Left ventricle myocardium inferior (tissue), 1 donor: Measurements from ENCODE around the gene MLF1. TPM values are rescaled to one million over a fixed set of nuclear protein-coding genes. Genes with fewer than 3 reads are reported as not detected.
A peak's percentile ranks its signal among the peaks of the same experiment; 100 is the strongest.

Source experiments
- DNase-seq: peaks from one replicate; pipeline ENCODE4 v3.0.0-alpha.2; 2020
- H3K27ac ChIP-seq: fragments of 200-600 bp; replicated peaks from 2 replicates; pipeline ENCODE4 v1.8.0; 2021
- H3K27me3 ChIP-seq: fragments of 200-600 bp; 2 replicates; pipeline ENCODE4 v1.8.0; 2021; ENCODE audit warnings: low read depth
- H3K36me3 ChIP-seq: fragments of 200-600 bp; 2 replicates; pipeline ENCODE4 v1.8.0; 2021
- H3K4me1 ChIP-seq: fragments of 200-600 bp; 2 replicates; pipeline ENCODE4 v1.8.0; 2021
- H3K4me3 ChIP-seq: fragments of 200-600 bp; 2 replicates; pipeline ENCODE4 v1.8.0; 2021; ENCODE audit warnings: mild to moderate bottlenecking, moderate library complexity
- H3K9me3 ChIP-seq: fragments of 200-600 bp; replicated peaks from 2 replicates; pipeline ENCODE4 v1.8.0; 2021
- intact Hi-C: fragments of 100-400 bp; cut with micrococcal nuclease; formaldehyde crosslinking; loops from one replicate; pipeline ENCODE4 v1.11.0; 2022
- long read RNA-seq: library from polyadenylated mRNA; unstranded; transcript quantifications from one replicate; pipeline ENCODE4 v2.0.0, GENCODE V29; 2021
- total RNA-seq: library from RNA; stranded (reverse); fragmentation: NEBNext Ultra II Directional; extraction: Animal tissue kit (Norgen Biotek cat#: 25700); gene quantifications from one replicate; pipeline ENCODE4 v1.2.1, GENCODE V29; 2021
- TF ChIP-seq, protein P1 (sequence below): fragments of 200-600 bp; IDR thresholded peaks from 2 replicates; pipeline ENCODE4 v1.8.0; 2021; ENCODE audit warnings: antibody characterized with exemption, mild to moderate bottlenecking, borderline replicate concordance
- donor health status: DM: no; HTN: yes; CAD: no; lungs with severe emphysema.

Gene MLF1, protein sequence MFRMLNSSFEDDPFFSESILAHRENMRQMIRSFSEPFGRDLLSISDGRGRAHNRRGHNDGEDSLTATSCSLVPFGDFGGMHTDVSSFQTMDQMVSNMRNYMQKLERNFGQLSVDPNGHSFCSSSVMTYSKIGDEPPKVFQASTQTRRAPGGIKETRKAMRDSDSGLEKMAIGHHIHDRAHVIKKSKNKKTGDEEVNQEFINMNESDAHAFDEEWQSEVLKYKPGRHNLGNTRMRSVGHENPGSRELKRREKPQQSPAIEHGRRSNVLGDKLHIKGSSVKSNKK
- total RNA-seq = 200 TPM
- long read RNA-seq, transcript MLF1-206 (9 exons, 1,266 nt) = minor isoform, 32 of 270 reads
- long read RNA-seq, transcript MLF1-202 (7 exons, 2,222 nt) = minor isoform, 27 of 270 reads
- long read RNA-seq, transcript MLF1-217 (8 exons, 2,290 nt) = major isoform, 65 of 270 reads
- long read RNA-seq, transcript MLF1-201 (7 exons, 2,203 nt) = minor isoform, 21 of 270 reads
- long read RNA-seq, partial matches to known transcripts = 2 of 270 reads
- long read RNA-seq, other reads (novel, unspliced or antisense) = 112 of 270 reads

DNA sequence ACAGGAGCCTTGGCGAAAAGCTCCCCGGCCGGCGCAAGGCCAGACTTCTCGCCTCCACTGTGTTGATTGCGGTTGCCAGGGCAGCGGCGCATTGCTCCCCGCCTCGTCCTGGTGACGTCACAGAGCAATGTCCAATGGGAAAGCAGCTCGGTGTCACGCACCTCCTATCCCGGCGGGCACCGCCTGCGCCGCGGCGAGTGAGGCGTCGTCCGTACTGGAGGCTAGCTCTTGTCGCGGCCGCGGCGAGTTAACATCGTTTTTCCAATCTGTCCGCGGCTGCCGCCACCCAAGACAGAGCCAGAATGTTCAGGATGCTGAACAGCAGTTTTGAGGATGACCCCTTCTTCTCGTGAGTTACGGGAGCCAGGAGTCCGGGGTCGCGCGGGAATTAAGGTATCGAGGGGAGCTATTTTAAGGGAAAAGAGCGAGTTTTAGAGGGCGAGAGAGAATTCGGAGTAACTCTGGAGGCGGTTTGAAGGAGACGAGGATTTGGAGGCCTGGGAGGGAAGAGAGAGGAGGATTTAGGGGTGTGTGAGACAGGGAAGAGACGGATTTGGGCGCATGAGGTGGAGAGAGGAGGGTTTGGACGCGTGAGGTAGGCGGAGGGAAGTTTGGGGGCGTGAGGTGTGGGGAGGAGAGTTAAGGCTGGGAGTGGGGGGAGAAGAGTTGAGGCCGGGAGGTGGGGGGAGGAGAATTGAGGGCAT lies at the start of gene MLF1:
MLF1 (plus strand) TSS at position 196 of the 704 bp plus-strand sequence; CDS start at position 303, 107 bp downstream.
- intact Hi-C loops = no loop called here
- H3K27me3 ChIP-seq = no peaks in the 10 kb centered on the region
- TF ChIP-seq, protein P1, sequence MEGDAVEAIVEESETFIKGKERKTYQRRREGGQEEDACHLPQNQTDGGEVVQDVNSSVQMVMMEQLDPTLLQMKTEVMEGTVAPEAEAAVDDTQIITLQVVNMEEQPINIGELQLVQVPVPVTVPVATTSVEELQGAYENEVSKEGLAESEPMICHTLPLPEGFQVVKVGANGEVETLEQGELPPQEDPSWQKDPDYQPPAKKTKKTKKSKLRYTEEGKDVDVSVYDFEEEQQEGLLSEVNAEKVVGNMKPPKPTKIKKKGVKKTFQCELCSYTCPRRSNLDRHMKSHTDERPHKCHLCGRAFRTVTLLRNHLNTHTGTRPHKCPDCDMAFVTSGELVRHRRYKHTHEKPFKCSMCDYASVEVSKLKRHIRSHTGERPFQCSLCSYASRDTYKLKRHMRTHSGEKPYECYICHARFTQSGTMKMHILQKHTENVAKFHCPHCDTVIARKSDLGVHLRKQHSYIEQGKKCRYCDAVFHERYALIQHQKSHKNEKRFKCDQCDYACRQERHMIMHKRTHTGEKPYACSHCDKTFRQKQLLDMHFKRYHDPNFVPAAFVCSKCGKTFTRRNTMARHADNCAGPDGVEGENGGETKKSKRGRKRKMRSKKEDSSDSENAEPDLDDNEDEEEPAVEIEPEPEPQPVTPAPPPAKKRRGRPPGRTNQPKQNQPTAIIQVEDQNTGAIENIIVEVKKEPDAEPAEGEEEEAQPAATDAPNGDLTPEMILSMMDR = no peak
- H3K4me1 ChIP-seq = peaks cover 41% of the 10 kb centered on the region
- no peaks in the 10 kb centered on the region for H3K9me3 ChIP-seq
- peak within 1 kb of the TSS; percentile 87 for H3K27ac ChIP-seq
- no peaks in the 10 kb centered on the region for H3K36me3 ChIP-seq
- peak within 1 kb of the TSS; percentile 86 for H3K4me3 ChIP-seq
- peak; percentile 97 for DNase-seq

DNA sequence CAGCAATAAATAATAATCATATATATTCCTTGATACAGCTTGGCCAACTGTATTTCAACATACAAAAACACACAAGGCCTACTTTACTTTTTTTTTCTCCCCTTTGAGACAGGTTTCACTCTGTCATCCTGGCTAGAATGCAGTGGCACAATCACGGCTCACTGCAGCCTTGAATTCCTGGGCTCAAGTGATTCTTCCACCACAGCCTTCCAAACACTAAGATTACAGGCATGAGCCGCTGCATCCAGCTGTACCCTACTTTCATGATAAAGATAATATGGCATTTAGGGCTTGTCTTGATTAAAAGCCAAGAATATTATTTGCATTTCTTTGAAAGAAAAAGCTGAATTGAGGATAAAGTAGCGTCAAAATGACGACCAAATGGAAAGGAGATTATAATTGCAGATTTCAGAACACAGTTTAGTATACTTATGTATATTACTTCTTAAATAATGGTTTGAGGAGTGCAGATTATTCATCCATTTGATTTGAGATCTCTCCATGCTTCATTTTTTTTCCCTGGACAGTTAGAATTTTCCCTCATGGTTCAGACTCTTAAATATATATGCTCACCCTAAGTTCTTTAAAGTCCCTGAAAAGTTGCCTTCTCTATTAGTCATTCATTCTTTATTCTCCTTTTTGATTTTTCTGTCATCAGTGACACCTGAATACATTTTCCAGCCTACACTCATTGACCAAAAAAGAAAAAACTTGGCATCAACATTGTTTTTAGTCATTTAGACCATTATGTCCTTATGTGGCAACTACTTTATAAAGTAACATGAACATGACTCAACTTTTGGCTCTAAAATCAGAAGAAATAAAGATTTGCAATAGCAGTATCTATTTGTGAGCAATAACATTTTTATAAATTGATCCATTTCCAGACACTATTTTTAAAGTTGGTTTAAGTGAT lies 48.5 kb upstream of the MLF1 start:
- intact Hi-C loops = no loop called here
- Histone ChIP-seq H3K4me3 (no peak overlapping the region), H3K4me1 (peaks cover 11% of the 10 kb centered on the region), H3K36me3 (no peaks in the 10 kb centered on the region), H3K27me3 (no peaks in the 10 kb centered on the region), H3K27ac (no peak overlapping the region), H3K9me3 (peaks cover under 1% of the 10 kb centered on the region)
- TF ChIP-seq, protein P1 = no peak
- no peak for DNase-seq

DNA sequence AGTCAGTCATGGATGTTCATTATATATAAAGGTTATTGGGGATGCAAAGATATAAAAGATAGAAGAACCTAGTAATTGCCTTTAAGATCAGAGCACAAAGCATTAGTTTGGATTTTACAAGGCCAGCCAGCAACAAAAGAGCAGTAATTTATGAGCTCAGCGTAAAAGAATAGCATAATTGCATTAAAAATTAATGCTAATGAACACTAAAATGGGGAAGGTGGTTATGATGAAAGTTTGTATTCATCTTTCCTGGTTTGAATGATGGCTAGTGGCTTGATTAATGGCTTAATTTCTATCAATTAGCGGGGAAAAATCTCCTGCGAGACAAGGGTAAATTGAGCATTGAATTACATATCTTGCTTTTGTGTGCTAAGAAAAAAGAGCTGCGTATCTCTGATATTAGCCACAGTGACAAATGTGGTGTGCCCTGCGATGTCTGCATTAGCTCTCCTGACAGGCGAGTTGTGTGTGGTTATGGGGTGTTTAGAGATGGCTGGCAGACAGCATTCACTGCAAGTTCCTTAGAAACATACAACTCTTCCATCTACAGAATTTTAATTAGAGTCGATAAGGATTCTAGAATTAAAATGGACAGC lies 42.8 kb upstream of the MLF1 start:
- intact Hi-C loops = no loop called here
- no peak for DNase-seq
- no peak overlapping the region for H3K4me3 ChIP-seq

DNA sequence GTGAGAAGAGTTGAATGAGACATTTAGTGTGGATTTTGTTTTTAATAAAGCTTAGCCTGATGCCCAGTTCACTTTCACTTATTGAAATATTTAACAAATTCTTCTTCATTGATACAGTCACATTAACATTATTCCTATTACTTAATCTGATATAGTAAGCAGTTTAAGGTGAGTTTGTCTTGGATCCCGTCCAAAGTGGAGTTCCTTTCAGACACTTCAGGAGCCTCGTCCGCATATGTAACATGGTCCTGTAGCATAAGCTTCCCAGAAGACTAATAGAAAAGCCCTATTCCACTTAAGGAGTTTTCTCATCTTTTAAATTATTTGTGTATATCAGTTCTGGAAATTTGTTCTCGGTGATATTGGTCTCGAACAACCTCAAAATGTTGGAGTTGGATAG lies 39.7 kb upstream of the MLF1 start:
- TF ChIP-seq, protein P1 = no peak
- no peak for DNase-seq
- Histone ChIP-seq H3K27ac (no peak overlapping the region), H3K4me1 (no peaks in the 10 kb centered on the region), H3K4me3 (no peak overlapping the region), H3K36me3 (no peaks in the 10 kb centered on the region), H3K27me3 (no peaks in the 10 kb centered on the region), H3K9me3 (no peaks in the 10 kb centered on the region)
- intact Hi-C loops = loop anchor here (10.0 kb wide), 1 partner anchor 917 kb away; no protein-coding TSS in a partner anchor

More for the DNA sequence above, 42.8 kb upstream of the MLF1 start:
- H3K27ac ChIP-seq = no peak overlapping the region
- H3K9me3 ChIP-seq = no peaks in the 10 kb centered on the region
- TF ChIP-seq, protein P1 = no peak
- H3K4me1 ChIP-seq = no peaks in the 10 kb centered on the region
- no peaks in the 10 kb centered on the region for H3K27me3 ChIP-seq
- H3K36me3 ChIP-seq = no peaks in the 10 kb centered on the region
